HG03066 (cell line): ENCODE measurements around the gene EPYC.
"Not testable (repeated sequence)": the region's sequence is repeated elsewhere in the genome, so short reads cannot be mapped to it uniquely, and the experiment has no call there.

ENCODE experiments used
- ATAC-seq: cut with Tn5 transposase; IDR thresholded peaks from one replicate; pipeline ENCODE4 v1.9.1; 2021; ENCODE audit warnings: low read depth; ENCODE audit not compliant: unreplicated experiment

EPYC gene

GRCh38 chr12:90991952-90992465 lies 12.8 kb downstream of the EPYC start:
- ATAC-seq: no peak

DNA sequence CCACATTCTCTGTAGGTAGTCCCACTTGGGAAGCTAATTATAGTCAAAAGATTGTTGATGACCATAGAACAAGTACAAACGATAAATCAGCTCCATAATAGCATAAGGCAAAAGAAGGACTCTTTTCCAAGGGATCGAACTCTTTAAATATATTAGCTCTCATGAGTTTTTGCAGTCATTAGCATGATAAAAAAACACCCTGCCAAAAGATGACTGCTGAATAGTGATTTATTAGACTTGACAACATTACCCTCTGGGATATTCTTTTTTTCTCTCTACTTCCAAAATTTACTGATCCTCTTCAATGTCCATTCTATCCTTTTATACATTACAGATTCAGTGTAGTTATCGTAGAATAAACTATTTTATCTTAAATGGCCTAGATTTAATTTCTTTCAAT lies 14.2 kb downstream of the EPYC start:
- ATAC-seq: no peak

DNA sequence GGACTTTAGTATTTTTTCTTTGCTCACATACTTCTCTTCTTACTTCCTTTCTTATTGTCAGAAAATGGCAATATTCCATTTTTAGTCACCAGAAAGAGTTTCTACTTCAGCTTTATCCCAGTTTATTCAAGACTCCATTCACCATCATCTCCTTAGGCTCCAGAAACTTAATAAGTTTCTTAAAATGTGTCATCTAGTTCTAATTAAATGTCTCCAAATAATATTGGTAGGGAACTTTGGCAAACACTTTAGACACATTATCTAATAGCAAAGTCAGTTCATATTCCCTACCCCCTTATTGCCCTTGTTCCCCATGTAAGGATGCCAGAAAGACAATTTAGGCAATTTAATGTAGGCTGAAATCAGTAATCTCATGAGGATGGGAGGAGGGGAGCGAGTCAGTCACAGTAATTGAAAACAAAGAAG lies 15.1 kb downstream of the EPYC start:
- ATAC-seq: no peak

DNA sequence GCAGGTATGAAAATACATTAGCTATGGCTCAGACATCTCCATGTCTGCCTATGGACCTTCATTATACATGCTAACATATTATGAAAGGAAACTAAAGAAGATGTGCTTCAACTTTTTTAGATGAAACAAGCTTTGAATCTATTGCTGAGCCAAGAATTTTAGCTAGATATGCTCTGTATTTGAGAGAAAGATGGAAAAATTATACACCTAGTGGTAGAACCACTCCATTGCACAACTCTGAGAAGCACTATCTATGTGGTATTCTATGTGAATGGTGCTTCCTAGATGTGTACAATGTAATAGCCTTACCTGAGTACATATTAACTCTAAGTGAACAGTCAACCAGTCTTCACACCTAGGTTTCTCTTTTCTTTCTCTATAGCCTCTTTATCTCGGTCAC lies 17.3 kb downstream of the EPYC start:
- ATAC-seq: no peak

DNA sequence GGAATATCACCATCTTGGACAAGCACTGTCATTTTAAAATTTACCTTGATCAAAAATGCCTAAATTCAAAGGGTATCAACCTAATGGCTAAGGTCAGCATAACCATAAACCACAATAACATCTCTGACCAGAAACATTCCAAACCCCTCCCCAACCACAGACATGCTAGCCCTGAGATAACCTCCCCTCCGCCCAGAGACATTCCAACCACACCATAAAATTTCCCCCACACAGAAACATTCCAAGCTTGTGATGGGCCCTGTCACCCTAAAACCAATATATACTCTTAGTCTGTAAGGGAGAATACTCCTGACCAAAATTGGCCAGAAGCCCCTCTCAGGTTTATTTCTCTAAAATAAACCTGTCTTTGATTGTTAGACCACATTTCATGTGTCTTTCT lies 17.7 kb downstream of the EPYC start:
- ATAC-seq: no peak

DNA sequence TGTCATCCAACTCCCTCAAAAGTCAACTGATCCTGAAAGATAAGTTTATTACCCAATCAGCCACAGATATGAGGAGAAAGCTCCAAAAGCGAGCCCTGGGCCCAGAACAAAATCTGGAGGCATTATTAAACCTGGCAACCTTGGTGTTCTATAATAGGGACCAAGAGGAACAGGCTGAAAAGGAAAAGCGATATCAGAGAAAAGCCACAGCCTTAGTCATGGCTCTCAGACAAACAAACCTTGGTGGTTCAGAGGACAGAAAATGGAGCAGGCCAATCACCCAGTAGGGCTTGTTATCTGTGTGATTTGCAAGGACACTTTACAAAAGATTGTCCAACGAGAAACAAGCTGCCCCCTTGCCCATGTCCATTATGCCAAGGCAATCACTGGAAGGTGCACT lies 19.4 kb downstream of the EPYC start:
- not testable (repeated sequence) for ATAC-seq

DNA sequence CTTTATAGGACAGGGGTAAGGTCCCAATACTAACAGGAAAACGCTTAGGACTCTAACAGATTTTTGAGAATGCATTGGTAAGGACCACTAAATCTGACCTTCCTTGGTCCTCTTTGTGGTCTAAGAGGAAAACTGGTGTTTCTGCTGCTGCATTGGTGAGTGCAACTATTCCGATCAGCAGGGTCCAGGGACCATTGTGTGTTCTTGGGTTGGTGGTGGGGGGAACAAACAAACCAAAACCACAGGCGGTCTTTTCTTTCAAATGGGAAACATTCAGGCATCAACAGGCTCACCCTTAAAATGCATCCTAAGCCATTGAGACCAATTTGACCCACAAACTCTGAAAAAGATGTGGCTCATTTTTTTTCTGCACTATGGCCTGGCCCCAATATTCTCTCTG lies 20.7 kb downstream of the EPYC start:
- no peak for ATAC-seq

DNA sequence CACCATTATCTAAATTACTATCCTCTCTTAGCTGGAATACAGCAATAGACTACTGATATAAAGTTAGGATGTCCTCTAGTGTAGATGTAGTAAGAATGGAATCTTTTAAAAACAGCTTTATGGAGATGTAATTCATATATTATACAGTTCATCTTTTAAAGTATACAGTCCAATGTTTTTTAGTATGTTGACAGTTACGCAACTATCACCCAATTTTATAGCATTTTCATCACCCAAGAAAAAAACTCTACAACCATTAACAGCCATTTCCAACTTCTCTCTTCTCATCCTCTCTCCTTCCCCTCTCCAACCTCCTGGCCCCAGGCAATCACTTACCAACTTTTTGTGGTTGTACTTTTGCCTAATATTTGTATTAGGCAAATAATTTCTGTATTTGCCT lies 22.6 kb downstream of the EPYC start:
- ATAC-seq: no peak

DNA sequence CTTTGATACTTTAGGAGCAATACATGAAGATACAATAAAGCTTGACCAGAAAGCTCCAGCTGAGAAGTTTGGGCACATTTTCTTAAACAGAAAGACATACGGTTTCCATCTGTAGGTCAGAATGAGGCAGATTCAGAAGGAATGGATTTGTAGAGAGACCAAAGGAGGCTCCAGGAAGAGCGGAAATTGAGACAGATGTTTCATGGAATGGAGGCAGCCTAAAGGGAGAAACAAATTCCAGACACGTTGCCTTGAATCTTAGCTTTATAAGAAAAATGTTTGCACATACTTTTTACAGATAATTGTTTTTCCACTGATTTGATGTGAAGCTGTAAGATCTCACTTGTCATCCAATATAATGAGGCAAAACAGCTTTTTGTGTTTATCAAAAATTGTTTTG lies 24.8 kb downstream of the EPYC start:
- no peak for ATAC-seq

- ATAC-seq: no peak
Observed at GRCh38 chr12:90979019-90979418, 25.8 kb downstream of the EPYC start.

DNA sequence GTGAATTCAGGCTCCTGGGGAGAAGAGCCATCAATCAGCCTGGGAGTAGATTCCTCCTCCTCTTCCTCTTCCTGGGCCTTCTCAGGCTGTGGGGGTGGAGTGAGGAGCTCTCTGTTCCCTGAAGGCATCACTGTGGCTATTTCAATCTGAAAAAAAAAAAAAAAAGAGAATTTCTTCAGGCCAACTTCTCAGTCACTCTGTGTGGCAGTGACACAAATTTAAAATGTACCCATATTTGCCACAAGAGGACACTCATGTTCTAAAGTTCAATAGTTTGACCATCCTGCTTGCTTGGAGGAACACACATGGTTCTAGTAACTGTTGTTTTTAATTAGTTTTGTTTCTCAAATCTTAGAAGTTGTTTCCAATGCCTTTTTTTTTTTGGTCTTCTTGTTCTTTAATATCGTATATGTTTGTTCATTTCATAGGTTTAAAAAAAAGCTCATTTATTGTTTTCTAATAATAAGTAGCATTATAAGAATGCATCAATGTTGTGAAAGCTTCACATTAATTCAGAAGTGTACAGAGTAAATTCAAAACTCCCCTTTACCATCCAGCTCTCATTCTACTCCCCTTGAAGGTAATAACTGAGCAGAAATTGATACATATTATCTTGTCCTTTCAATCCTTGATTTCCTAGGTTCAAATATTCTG lies 26.5 kb downstream of the EPYC start:
- peak; percentile 91 for ATAC-seq

DNA sequence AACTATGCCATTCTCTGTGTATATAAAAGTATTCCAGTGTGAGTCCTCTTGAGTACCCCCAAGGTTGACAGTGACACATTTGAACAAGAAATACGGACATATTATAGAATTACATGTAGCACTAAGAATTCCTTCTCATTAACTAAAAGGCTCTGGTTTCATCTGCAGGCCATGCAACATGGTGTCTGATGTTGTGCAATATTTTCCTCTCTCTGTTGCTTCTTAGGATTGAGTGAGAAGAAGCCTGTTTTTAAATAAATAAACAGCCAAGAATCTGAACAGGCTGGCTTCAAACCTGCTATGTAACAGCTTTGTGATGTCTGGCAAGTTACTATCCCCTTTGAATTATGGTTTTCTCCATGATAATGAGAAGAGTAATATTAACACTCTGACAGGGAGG lies 27.5 kb downstream of the EPYC start:
- ATAC-seq: no peak

GRCh38 chr12:90974286-90974685 lies 30.5 kb downstream of the EPYC start:
- no peak for ATAC-seq

DNA sequence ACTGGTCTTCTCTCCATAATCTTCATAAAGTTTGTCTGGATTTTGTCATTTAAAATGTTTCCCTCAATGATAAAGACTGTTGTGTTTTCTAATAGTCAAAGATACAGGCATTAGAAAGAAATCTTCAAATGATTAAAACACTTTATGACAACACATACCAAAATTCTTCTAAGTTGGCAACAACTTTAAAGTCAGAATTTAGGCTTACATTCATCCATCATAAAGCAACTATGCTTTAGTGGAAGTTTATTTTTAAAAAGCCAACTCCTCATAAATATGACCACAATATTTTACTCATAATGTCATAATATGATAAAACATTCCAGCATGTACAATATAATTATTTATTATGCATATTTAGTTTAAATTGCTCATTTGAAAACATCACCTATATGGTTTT lies 32.5 kb downstream of the EPYC start:
- ATAC-seq: no peak

GRCh38 chr12:90970911-90971310 lies 33.9 kb downstream of the EPYC start:
- no peak for ATAC-seq

- no peak for ATAC-seq
Observed at GRCh38 chr12:90970471-90970870, 34.3 kb downstream of the EPYC start.

GRCh38 chr12:90969851-90970250 lies 34.9 kb downstream of the EPYC start:
- no peak for ATAC-seq

- ATAC-seq: no peak
Observed at GRCh38 chr12:90969346-90969745, 35.4 kb downstream of the EPYC start.

- ATAC-seq: no peak
Observed at GRCh38 chr12:90965204-90965603, 39.6 kb downstream of the EPYC start.

DNA sequence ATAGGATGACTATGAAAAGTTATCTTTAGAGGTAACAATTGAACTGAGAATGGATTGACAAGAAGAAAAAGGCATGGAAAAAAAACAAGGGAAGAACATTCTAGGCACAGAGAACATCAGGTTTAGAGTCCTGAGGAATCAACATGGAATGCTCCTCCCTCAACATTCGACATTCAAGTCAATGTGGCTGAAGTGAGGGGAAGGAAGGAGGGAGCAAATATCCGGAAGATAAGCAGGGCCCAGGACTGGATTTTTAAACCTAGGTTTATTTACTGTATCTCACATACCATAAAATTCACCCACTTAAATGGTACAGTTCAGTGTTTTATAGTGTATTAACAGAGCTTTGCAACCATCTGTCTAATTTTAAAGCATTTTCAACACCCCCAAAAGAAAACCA lies 40.2 kb downstream of the EPYC start:
- ATAC-seq: no peak

GRCh38 chr12:90963946-90964345 lies 40.8 kb downstream of the EPYC start:
- ATAC-seq: no peak

DNA sequence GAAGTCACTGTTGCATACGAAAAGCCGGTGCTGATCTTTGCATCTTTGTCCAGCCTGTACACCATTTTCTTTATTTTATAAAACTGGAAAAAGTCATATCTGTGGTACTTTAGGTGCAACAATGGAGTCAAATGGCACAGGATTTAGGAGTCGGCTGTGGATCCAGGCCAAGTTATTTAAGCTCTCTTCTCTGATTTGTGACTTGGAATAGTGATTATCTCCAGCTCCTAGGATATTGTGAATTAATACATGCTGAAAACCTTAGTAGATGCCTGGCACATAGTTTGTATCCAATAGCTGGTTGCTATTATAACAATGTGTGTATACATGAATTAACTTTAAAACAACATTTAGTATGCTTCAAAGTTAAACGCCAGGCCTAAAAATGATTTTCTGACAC lies 43.6 kb downstream of the EPYC start:
- no peak for ATAC-seq
